HG03095 (cell line): ENCODE results near the gene DNAJB14.
A peak's percentile ranks its signal among the peaks of the same experiment; 100 is the strongest.
"Not testable (repeated sequence)": the region's sequence is repeated elsewhere in the genome, so short reads cannot be mapped to it uniquely, and the experiment has no call there.

Experiments
- ATAC-seq: cut with Tn5 transposase; IDR thresholded peaks from one replicate; pipeline ENCODE4 v1.9.1; 2021; ENCODE audit warnings: moderate library complexity; ENCODE audit not compliant: unreplicated experiment

Gene DNAJB14

GRCh38 chr4:99946356-99947189, at the start of gene DNAJB14:
TSS of gene DNAJB14 (minus strand) at chr4:99946618. CDS start at chr4:99946571, 47 bp downstream.
- peak; percentile 45 for ATAC-seq

GRCh38 chr4:99991741-99992140, 45.3 kb upstream of the DNAJB14 start:
- ATAC-seq: no peak

- ATAC-seq: no peak
Observed at GRCh38 chr4:99987681-99988080, 41.3 kb upstream of the DNAJB14 start.

GRCh38 chr4:99986792-99987191, 40.4 kb upstream of the DNAJB14 start:
- peak; percentile 48 for ATAC-seq

GRCh38 chr4:99983289-99983943, 37.0 kb upstream of the DNAJB14 start:
- ATAC-seq: no peak

GRCh38 chr4:99979872-99980271, 33.5 kb upstream of the DNAJB14 start:
- no peak for ATAC-seq

- no peak for ATAC-seq
Observed at GRCh38 chr4:99971453-99972111, 25.2 kb upstream of the DNAJB14 start.

GRCh38 chr4:99968330-99968729, 21.9 kb upstream of the DNAJB14 start:
- ATAC-seq: no peak

GRCh38 chr4:99966692-99967091, 20.3 kb upstream of the DNAJB14 start:
- no peak for ATAC-seq

GRCh38 chr4:99965674-99966350, 19.4 kb upstream of the DNAJB14 start:
- no peak for ATAC-seq

- ATAC-seq: no peak
Observed at GRCh38 chr4:99965173-99965572, 18.8 kb upstream of the DNAJB14 start.

GRCh38 chr4:99961711-99962110, 15.3 kb upstream of the DNAJB14 start:
- ATAC-seq: no peak

- ATAC-seq: no peak
Observed at GRCh38 chr4:99960648-99961047, 14.2 kb upstream of the DNAJB14 start.

GRCh38 chr4:99958207-99958606, 11.8 kb upstream of the DNAJB14 start:
- ATAC-seq: not testable (repeated sequence)

- ATAC-seq: no peak
Observed at GRCh38 chr4:99950913-99951254, 4.5 kb upstream of the DNAJB14 start.

- ATAC-seq: peak; percentile 57
Observed at GRCh38 chr4:99949999-99950912, 3.8 kb upstream of the DNAJB14 start, which contains the start of gene H2AZ1. TSS of gene H2AZ1 (minus strand) at chr4:99950275. CDS start at chr4:99950170, 105 bp downstream.

GRCh38 chr4:99949034-99949998, 2.9 kb upstream of the DNAJB14 start:
- peak; percentile 33 for ATAC-seq

GRCh38 chr4:99947608-99948007, 1.2 kb upstream of the DNAJB14 start:
- ATAC-seq: no peak

- no peak for ATAC-seq
Observed at GRCh38 chr4:99947190-99947578, 766 bp upstream of the DNAJB14 start.
